Fibroblast of lung (primary cell): ENCODE data around the gene CACNA2D3.

Experiments
- EZH2 ChIP-seq: IDR thresholded peaks from 2 replicates; pipeline ENCODE4 v1.5.1; 2012; ENCODE audit warnings: low read length, control low read depth, mild to moderate bottlenecking; ENCODE audit errors: missing control alignments
- TF ChIP-seq, protein P1 (sequence below), 2 donors: IDR thresholded peaks in 1 of 2; conservative IDR thresholded peaks in 1 of 2; 1 replicate in 1 of 2; 2 replicates in 1 of 2; pipeline ENCODE4 v1.5.1; 2011 to 2012; ENCODE audit warnings: low read length in 2 of 2, control low read depth in 1 of 2, inconsistent platforms in 1 of 2, low read depth in 1 of 2, mild to moderate bottlenecking in 1 of 2

- TF ChIP-seq, protein P1, sequence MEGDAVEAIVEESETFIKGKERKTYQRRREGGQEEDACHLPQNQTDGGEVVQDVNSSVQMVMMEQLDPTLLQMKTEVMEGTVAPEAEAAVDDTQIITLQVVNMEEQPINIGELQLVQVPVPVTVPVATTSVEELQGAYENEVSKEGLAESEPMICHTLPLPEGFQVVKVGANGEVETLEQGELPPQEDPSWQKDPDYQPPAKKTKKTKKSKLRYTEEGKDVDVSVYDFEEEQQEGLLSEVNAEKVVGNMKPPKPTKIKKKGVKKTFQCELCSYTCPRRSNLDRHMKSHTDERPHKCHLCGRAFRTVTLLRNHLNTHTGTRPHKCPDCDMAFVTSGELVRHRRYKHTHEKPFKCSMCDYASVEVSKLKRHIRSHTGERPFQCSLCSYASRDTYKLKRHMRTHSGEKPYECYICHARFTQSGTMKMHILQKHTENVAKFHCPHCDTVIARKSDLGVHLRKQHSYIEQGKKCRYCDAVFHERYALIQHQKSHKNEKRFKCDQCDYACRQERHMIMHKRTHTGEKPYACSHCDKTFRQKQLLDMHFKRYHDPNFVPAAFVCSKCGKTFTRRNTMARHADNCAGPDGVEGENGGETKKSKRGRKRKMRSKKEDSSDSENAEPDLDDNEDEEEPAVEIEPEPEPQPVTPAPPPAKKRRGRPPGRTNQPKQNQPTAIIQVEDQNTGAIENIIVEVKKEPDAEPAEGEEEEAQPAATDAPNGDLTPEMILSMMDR (conservative IDR thresholded peaks at IDR 0.05 in 1 of 2, IDR thresholded peaks at IDR 0.05 in 1 of 2; ENCODE audit: low read depth in 1 of 2, low read length in 2 of 2) = no peak
- no peak for TF ChIP-seq EZH2
These were observed 794.8 kb downstream of the CACNA2D3 start for GRCh38 chr3:54917174-54917573.
